Activated CD8-positive, alpha-beta memory T cell treated with anti-CD3 and anti-CD28 coated beads for 36 hours (primary cell): ENCODE data around the gene RASA1. TPM values are rescaled to one million over a fixed set of nuclear protein-coding genes. Genes with fewer than 3 reads are reported as not detected.

ENCODE experiments used
- CTCF ChIA-PET: fragments of 350-600 bp; sonication (Branson Sonifier 250); formaldehyde crosslinking; loops from one replicate; lab custom pipeline; 2021; ENCODE audit warnings: antibody characterized with exemption; lab: Charles Lee
- POLR2A ChIA-PET: fragments of 350-600 bp; sonication (Branson Sonifier 250); formaldehyde crosslinking; loops from one replicate; lab custom pipeline; 2021; ENCODE audit warnings: antibody characterized with exemption; lab: Charles Lee
- total RNA-seq, 2 experiments: library from RNA; stranded (reverse); gene quantifications; one replicate each; pipeline ENCODE4 v1.2.3, GENCODE V29; 2021

RASA1 gene
- total RNA-seq, 2 experiments from 2014 or later, result 22.9 to 24.1 TPM

DNA sequence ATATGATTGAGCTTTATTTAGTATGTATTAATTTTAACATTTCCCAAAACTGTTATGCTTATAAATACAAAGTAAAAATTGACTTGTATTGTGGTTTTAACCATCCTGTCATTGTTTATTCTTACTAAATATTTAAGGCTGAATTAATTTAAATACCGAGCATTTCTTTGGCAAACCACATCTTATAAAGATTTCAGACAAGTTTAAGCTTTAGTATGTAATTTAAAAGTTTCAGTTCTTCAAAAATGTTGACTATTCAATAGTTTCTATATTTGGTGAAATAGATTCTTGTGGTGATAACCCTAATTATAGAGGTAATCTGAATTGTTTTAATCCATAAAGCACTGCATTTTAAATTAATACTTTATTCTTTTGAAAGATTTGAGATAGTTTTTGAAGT is 79.6 kb downstream of the RASA1 start:
- CTCF ChIA-PET, result no interaction called here
- POLR2A ChIA-PET, result no interaction called here

- ChIA-PET CTCF (no interaction called here), POLR2A (no interaction called here)
Observed at GRCh38 chr5:87347841-87348240, 80.2 kb downstream of the RASA1 start.

DNA sequence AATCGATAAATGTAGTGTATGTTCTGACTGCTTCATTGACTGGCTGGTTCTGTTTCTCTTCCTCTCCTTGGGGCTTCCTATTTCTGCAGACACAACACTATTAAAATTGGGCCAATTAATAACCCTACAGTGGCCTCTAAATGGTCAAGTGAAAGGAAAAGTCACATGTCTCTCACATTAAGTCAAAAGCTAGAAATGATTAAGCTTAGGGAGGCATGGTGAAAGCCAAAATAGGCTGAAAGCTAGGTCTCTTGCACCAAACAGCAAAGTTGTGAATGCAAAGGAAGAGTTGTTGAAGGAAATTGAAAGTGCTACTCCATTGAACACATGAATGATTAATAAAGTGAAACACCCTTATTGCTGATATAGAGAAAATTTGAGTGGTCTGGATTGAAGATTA is 86.8 kb downstream of the RASA1 start:
- ChIA-PET CTCF (no interaction called here), POLR2A (no interaction called here)

DNA sequence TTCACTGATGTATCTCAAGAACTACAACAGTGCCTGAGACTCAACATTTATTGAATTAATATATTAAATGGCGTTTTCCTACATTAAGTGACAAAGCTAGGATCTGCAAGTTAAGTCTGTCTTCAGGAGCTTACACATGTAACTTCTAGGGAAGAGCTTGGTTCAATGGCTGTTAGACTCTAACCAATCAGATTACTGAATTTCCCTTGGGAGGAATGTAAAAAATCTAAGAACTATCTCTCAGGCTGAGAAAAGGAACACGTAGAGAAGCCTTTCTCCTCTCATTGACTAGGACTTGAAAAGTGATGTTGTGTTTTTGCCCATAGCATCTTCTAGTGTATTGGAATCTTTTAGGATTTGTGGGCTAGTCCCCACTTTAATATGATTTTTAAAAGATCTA is 91.4 kb downstream of the RASA1 start:
- CTCF ChIA-PET, result no interaction called here
- POLR2A ChIA-PET, result no interaction called here

- CTCF ChIA-PET, result no interaction called here
Observed at GRCh38 chr5:87360132-87360531, 92.4 kb downstream of the RASA1 start.

GRCh38 chr5:87361031-87361445 is 93.4 kb downstream of the RASA1 start:
- ChIA-PET CTCF (no interaction called here), POLR2A (no interaction called here)

More at GRCh38 chr5:87360132-87360531, 92.4 kb downstream of the RASA1 start:
- POLR2A ChIA-PET, result interaction anchor here (0.6 kb wide), 1 partner anchor 35 kb away, joined by 5 read pairs; no protein-coding TSS in a partner anchor

DNA sequence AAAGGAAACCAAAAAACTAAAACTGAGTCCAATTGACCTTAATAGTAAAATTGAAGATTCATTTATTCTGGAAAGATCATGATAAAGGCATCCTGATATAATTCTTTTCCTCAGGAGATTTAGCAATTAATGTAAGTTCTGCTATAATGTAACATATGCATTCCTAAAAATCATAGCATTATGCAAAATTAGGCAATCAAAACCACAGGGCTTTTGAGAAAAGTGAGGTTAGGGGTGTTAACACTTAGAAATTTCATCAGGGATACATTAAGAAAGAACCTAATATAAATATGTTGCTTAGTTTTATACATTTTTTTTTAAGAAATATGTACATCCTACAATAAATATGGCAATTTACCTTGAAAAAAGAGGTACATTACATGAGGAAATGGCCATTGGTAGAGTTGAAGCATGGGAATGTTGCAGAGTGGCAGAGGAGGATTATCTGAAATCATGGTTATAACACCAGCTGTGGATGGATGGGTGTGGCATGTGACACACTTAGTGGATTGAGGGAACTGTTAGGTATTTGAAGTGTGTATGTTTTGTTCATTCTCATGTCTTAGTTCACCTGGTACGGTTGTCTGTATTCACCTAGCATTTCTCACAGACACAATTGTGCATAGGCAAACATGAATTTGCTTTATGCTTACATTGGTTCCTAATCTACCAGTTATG is 94.0 kb downstream of the RASA1 start:
- CTCF ChIA-PET, result no interaction called here

DNA sequence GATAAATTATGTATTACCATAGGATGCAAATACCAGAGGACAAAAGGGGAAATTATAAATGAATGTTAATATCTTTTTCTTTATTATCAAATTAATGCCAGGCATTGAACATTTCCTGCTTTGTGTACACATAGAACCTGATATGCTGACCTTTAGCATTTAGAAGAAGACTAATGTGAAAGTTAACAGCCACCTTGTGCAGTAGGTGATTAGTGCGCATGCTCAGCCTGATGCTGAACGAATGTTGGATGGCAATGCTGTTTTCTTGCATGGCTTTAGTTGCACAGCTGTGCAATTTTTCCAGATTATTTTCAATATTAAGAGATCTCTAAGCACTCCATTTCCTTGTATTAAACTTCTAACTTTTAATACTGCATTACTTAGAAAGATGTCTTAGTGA is 99.6 kb downstream of the RASA1 start:
- CTCF ChIA-PET, result no interaction called here
- POLR2A ChIA-PET, result interaction anchor here (0.6 kb wide), 1 partner anchor 146 kb away, joined by 8 read pairs; no protein-coding TSS in a partner anchor

More for the DNA sequence above, 94.0 kb downstream of the RASA1 start:
- POLR2A ChIA-PET, result no interaction called here

DNA sequence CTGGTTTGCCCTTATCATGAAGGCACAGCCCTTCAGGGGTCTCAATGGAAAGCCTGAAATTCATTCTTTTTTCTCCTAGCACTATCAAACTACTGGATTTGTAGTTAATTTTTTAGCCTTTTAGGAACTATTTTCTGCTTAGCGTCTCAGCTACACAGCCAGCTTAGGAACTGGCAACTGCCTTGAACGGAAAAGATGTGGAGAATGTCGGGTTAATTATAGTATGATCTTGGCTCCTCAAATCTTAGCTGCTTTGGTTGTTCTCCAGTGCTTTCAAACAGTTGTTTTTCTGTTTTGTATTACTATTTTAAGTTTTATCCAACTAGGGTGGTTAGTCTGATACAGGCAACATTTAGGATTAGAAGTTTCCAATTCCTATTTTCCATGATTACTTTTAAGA is 100.9 kb downstream of the RASA1 start:
- ChIA-PET POLR2A (no interaction called here), CTCF (no interaction called here)

- ChIA-PET CTCF (no interaction called here), POLR2A (no interaction called here)
Observed at GRCh38 chr5:87369431-87369830, 101.7 kb downstream of the RASA1 start.

GRCh38 chr5:87372705-87373104 is 105.0 kb downstream of the RASA1 start:
- ChIA-PET POLR2A (no interaction called here), CTCF (interaction anchor here (0.5 kb wide), 1 partner anchor 360 kb away, joined by 3 read pairs; no protein-coding TSS in a partner anchor)

DNA sequence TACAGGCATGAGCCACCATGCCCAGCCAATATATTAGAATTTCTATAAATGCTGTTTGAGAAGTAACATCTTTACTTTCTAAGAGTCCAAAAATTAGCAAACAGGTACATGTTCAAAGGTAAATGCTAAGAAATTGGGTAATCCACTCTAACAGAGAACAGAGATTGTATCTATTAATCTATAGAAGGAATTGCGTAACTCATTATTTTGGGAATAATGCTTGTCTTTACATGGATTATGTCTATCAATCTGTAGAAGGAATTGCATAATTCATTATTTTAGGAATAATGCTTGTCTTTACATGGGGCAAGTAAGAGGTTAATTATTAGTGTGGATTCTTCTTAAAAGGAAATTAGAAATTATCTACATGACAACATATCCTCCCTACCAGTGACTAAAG is 114.5 kb downstream of the RASA1 start:
- ChIA-PET CTCF (no interaction called here), POLR2A (no interaction called here)

GRCh38 chr5:87383216-87383615 is 115.5 kb downstream of the RASA1 start:
- CTCF ChIA-PET, result no interaction called here
- POLR2A ChIA-PET, result no interaction called here

- ChIA-PET CTCF (no interaction called here), POLR2A (no interaction called here)
Observed at GRCh38 chr5:87385802-87386201, 118.1 kb downstream of the RASA1 start.

DNA sequence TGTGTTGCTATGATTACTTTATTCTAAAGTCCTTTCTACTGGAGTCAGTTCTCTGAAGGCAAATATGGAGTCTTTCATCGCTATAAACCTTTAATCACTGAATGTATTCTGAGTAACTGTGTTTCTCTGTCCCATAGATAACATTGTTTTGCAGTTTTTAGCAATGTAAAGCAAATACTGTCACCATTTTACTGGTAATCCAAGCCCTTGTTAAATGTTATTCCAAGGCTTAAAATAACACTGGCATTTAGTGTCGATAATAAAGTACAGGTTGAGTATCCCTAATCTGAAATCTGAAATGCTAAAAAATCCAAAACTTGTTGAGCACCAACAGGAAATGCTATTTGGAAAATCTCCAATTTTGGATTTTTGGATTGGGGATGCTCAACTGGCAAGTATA is 120.4 kb downstream of the RASA1 start:
- ChIA-PET CTCF (no interaction called here), POLR2A (no interaction called here)

GRCh38 chr5:87389296-87390034 is 121.8 kb downstream of the RASA1 start:
- POLR2A ChIA-PET, result interaction anchor here (0.7 kb wide), 1 partner anchor 197 kb away, joined by 3 read pairs; no protein-coding TSS in a partner anchor

GRCh38 chr5:87390075-87390474 is 122.4 kb downstream of the RASA1 start:
- ChIA-PET CTCF (interaction anchor here (0.6 kb wide), 1 partner anchor 315 kb away, joined by 3 read pairs; no protein-coding TSS in a partner anchor), POLR2A (no interaction called here)

More at GRCh38 chr5:87389296-87390034, 121.8 kb downstream of the RASA1 start:
- CTCF ChIA-PET, result interaction anchor here (0.6 kb wide), 1 partner anchor 314 kb away, joined by 3 read pairs; no protein-coding TSS in a partner anchor

DNA sequence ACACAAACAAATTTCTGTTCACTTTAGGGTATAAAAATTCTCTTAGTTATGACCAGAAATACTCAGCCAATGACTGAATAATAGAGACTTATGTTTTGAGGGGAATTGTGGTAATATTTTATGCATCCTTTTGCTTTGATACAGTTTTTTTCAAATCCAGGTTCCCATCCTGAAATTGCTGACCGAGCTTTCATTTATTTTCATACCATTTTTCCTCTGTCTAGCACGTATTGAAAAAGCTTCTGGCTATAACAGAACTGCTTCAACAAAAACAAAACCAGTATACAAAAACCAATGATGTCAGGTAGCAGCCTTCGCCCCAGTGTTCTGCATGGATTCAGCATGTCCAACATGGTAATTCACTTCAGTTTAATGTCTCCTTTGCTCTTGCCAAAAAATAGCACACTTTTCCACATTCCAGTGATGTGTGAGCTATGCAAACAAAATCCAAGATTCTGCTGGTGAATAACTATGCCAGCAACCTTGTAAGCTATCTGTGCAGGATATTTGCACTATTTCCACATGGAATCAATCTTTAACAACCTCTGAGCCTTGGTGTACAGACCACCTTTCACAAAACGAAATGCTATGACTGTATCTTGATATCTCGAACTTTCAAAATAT is 123.0 kb downstream of the RASA1 start:
- CTCF ChIA-PET, result no interaction called here
- POLR2A ChIA-PET, result no interaction called here

- ChIA-PET POLR2A (no interaction called here), CTCF (no interaction called here)
Observed at GRCh38 chr5:87392170-87392569, 124.5 kb downstream of the RASA1 start.

DNA sequence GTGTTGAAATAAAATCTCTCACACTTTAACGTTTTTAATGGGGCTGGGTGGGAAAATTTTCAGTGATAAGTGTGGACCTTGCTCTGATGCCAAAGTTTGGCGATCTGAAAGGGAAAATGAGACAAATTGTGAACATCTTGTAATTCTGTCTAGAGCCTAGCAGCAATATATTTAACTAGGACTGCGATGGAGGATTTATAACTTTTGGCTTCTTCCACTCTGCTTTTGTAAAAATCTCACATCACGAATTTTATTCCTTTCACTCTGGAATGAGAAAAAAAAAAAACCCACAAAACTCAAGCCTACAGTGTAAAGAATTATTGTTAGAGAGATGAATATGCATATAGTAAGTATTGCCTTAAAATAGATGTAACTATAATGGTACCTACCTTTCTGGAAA is 125.1 kb downstream of the RASA1 start:
- ChIA-PET POLR2A (no interaction called here), CTCF (no interaction called here)
